Cardiac fibroblast (primary cell): ENCODE results near the gene MOGAT3.
A peak's percentile ranks its signal among the peaks of the same experiment; 100 is the strongest.

Experiments used
- DNase-seq, 2 donors: peaks; one replicate each; pipeline versions ENCODE4 v3.0.0 to v3.0.0-alpha.2; 2010; ENCODE audit warnings: low read depth in 2 of 2
- H3K4me3 ChIP-seq, 2 donors: replicated peaks in 1 of 2; 1 replicate in 1 of 2; 2 replicates in 1 of 2; pipeline ENCODE4 v1.5.1; 2011; ENCODE audit warnings: low read depth in 2 of 2, low read length in 2 of 2, mild to moderate bottlenecking in 2 of 2, moderate library complexity in 1 of 2
- TF ChIP-seq, protein P1 (sequence below): IDR thresholded peaks from one replicate; pipeline ENCODE4 v1.5.1; 2011; ENCODE audit warnings: low read depth, mild to moderate bottlenecking, low read length, inconsistent platforms

Gene MOGAT3

DNA sequence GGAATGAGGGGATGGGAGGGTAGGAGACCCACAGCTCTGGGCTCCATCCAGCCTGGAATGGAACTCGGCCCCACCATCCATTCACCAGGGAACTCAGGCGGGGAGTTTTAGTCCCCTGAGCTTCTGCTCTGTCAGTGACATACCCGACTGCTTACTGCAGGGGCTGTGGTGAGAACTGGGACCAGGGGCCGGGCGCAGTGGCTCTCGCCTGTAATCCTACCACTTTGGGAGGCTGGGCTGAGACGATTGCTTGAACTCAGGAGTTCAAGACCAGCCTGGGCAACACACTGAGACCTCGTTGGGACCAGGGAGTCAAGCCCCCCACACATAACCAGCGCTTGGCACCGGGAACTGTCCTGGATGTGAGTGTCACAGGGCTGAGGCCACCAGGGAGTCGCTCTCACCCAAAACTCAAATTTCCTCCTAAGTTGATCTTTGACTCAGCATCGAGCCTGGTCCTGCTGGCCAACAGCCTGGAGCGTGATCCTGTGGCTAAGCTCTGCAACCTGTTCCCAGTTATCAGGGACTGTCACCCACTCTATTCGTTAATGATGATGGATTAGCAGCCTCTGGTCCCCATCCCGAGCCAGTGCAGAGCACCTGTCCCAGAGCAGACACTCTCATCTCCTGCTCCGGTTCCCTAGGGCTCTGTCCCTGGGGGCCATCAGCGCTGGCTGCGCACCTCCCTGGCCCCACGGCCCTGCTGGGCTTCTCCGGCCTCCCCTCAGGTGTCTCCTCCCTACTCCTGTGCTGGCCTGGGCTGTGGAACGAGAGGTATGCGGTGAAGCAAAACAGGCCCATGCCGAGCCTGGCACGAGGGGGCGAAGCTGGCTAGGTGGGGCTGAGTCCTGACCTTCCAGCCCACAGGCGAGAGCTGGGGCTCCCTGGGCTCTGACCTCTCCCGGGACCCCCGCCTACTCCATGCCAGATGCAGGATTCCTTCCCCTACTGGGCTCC is 37.7 kb upstream of the MOGAT3 start:
- no peak for DNase-seq
- H3K4me3 ChIP-seq = no peak overlapping the region
- TF ChIP-seq, protein P1, sequence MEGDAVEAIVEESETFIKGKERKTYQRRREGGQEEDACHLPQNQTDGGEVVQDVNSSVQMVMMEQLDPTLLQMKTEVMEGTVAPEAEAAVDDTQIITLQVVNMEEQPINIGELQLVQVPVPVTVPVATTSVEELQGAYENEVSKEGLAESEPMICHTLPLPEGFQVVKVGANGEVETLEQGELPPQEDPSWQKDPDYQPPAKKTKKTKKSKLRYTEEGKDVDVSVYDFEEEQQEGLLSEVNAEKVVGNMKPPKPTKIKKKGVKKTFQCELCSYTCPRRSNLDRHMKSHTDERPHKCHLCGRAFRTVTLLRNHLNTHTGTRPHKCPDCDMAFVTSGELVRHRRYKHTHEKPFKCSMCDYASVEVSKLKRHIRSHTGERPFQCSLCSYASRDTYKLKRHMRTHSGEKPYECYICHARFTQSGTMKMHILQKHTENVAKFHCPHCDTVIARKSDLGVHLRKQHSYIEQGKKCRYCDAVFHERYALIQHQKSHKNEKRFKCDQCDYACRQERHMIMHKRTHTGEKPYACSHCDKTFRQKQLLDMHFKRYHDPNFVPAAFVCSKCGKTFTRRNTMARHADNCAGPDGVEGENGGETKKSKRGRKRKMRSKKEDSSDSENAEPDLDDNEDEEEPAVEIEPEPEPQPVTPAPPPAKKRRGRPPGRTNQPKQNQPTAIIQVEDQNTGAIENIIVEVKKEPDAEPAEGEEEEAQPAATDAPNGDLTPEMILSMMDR = no peak

DNA sequence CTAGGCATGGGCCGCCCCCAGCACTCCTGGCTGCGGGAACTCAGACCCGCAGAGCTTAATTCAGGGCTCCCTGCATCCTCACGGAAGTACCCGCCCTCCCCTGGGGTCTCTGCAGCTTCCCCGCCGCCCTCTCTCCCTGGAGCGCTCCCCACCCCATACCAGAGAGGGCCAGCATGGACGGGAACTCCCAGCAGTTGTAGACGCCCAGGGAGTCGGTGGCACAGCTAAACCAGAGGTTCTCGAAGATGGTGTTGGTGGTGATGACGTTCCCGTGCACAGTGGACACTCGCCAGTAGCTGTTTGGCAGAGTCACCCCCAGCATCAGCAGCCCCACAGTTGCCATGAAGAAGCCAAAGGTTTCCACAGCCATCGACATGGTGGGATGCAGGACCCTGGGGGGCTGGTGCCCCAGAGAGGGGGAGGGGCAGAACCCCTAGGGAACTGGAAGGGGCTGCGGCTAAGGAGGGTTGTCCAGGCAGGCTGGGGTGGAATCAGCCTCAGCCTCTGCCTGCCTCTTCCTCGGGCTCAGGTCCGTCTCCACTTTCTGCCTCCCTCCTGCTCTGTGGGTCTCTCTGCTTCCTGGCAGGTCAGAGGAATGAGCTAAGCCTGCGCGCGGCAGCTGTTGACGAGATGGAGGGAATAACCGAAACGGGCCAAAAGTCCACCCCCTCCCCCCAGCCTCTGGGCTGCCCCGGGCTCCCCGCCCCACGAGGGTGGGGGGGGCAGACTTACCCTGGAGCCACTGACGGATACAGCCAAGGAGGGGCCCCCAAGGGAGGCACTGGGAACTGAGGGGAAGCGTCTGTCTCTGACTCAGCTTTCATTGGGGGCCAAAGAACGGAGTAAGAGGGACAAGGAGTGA is 36.6 kb upstream of the MOGAT3 start, which contains the start of gene CLDN15:
CLDN15 (minus strand) TSS at position 597 of the 862 bp plus-strand sequence; CDS start at position 376, 221 bp downstream.
- DNase-seq = peak; percentile 86 to 90
- peak within 1 kb of the TSS in 1 of 2 donors; percentile 24 for H3K4me3 ChIP-seq
- TF ChIP-seq, protein P1 = no peak

DNA sequence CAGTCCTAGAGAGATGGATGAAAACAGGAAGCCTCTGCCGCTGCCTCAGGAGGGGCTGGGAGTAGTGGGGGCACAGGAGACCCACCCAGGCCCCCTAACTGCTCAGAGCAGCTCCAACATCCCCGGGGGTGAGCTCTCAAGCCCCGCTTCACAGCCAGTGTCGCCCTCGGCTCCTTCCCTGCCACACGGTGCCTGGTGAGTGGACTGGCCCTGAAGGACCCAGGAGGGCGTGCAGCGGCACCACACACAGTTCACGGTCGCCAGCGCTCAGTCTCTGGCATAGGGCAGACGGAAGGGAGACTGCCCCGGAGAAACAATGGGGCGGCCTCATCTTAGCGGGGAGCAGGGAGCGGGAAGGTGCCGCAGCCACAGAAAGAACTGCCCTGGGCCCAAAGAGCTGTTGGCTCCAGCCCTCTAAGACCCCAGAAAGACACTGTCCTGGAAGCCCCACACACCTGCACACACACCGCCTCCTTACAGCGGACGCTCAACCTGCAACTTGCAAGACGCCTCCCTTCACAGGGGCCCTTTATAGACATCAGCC is 35.5 kb upstream of the MOGAT3 start:
- no peak for DNase-seq
- TF ChIP-seq, protein P1 = no peak
- H3K4me3 ChIP-seq = no peak overlapping the region

DNA sequence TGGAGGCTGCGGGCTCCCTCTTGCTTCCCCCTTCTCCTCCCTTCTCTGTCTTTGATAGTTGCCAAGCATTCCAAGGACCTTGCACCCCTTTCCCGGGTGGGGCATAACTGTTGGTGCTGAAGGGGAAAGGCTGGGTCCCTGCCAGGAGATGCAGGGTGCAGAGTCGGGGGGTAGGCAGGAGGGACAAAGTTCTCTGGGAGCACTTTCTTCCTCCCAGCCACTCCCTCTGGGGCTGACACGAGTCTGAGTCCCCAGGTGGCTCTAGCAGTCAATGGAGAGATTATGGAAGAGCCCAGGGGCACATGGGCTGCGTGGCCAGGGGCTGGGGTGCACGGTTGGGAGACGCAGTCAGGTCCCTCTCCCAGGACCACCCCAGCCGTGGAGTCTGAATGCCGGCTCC is 34.7 kb upstream of the MOGAT3 start:
- DNase-seq = no peak
- TF ChIP-seq, protein P1 = no peak
- no peak overlapping the region for H3K4me3 ChIP-seq

DNA sequence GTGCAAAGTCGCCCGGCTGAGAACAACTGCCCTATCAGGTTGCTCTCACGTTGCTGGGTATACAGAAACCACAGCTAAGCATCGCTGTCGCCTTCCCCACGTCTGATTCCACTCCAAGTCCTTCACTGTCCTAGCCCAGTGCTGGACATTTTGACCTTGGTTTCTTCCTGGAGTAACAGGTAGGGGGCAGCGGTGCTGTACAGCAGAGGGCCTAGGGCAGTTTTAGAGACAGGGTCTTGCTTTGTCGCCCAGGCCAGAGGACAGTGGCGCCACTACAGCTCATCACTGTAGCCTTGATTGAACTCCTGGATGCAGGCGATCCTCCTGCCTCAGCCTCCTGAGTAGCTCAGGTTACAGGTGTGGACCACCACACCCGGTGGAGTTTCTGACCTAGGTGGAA is 34.2 kb upstream of the MOGAT3 start:
- no peak overlapping the region for H3K4me3 ChIP-seq
- DNase-seq = no peak
- TF ChIP-seq, protein P1 = peak; percentile 40

DNA sequence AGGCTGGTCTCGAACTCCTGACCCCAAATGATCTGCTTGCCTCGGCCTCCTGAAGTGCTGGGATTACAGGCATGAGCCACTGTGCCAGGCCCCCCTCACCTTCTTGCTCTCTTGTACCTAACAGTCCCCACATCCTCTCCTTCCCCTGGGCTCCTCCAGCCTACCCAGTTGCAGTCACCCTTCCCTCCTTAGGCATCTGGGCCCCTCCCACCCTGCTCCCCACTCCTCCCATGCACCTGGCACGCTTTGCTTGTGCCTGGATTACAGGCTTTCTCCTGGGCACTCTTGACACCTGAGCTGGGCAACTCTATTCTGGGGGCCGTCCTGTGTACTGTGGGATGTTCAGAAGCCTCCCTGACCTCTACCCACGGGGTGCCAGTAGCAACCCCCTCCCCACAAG is 33.8 kb upstream of the MOGAT3 start:
- DNase-seq = no peak
- H3K4me3 ChIP-seq = no peak overlapping the region
- TF ChIP-seq, protein P1 = no peak
